Epithelial cell of esophagus (primary cell): ENCODE results near the gene DPEP2.

Source experiments
- DNase-seq: peaks from one replicate; pipeline ENCODE4 v3.0.0; 2010; ENCODE audit warnings: low read depth
- H3K4me3 ChIP-seq: 2 replicates; pipeline ENCODE4 v1.5.1; 2011; ENCODE audit warnings: mild to moderate bottlenecking, low read length, control low read depth
- CTCF ChIP-seq: IDR thresholded peaks from 2 replicates; pipeline ENCODE4 v1.5.1; 2011; ENCODE audit warnings: low read depth, mild to moderate bottlenecking, low read length, control low read depth, inconsistent platforms; ENCODE audit not compliant: insufficient read depth; ENCODE audit errors: missing control alignments

Gene DPEP2

GRCh38 chr16:67946128-67946569, 53.1 kb downstream of the DPEP2 start:
- H3K4me3 ChIP-seq, result no peak overlapping the region
- DNase-seq, result no peak
- no peak for TF ChIP-seq CTCF

- no peak overlapping the region for H3K4me3 ChIP-seq
- no peak for TF ChIP-seq CTCF
- DNase-seq, result no peak
Observed at GRCh38 chr16:67945392-67945933, 53.8 kb downstream of the DPEP2 start.

GRCh38 chr16:67944690-67945391, 54.4 kb downstream of the DPEP2 start:
- TF ChIP-seq CTCF, result no peak
- H3K4me3 ChIP-seq, result no peak overlapping the region
- no peak for DNase-seq

DNA sequence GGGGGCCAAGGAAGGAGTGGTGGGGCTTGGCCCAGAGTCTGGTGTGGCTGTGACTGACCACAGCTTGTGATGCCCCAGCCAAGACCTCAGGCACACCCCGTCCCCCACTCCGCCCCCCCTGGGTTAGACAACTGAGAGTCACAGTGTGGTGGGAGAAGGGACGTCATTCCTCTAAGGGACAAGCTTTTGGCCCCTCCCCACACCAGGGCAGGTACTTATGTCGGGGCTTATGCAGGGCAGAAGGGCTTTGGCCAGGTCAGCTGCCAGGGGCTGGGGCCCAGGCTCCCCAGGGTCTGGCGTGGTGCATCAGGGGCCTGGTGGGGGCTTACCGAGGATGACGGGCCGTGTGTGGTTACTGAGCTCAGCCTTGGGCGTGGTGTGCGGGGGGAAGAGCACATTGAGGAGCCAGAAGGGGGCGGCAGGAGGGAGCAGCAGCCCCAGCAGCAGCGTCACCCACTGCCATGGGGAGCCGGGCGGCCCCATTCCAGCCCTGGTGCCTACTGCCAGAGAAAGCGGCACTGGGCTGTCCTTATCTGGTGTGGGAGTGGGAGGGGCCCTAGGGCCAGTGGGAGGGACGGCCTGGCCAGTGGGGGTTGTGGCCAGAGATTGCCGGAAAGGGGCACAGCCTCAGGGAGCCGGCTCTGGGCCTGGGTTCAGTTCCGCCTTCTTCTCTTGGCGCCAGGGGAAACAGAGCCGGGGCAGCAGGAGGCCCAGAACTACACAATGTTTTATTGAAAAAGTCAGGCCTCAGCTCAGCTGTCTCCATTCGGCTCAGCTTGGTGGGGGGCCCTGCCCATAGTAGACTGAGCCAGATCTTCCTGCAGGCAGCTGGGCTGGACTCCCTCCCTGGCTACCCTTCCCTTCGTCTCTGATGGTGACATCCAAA, 55.4 kb downstream of the DPEP2 start, which contains the start of gene LCAT:
Gene LCAT (minus strand): TSS at position 502 of the 886 bp plus-strand sequence. CDS start 19 bp downstream, at position 483.
- no peak for TF ChIP-seq CTCF
- H3K4me3 ChIP-seq, result no peak within 1 kb of the TSS
- DNase-seq, result no peak

GRCh38 chr16:67943256-67943618, 56.0 kb downstream of the DPEP2 start:
- TF ChIP-seq CTCF, result no peak
- DNase-seq, result no peak
- H3K4me3 ChIP-seq, result no peak overlapping the region

- H3K4me3 ChIP-seq, result no peak overlapping the region
- no peak for DNase-seq
- no peak for TF ChIP-seq CTCF
Observed at GRCh38 chr16:67942510-67943255, 56.6 kb downstream of the DPEP2 start.
